AG04449 (cell line): ENCODE results near the gene NR2C2.
"Not testable (repeated sequence)": the region's sequence is repeated elsewhere in the genome, so short reads cannot be mapped to it uniquely, and the experiment has no call there.

ENCODE experiments used
- CTCF ChIA-PET: fragments of 350-600 bp; formaldehyde crosslinking; extraction: SDS; loops from one replicate; lab custom pipeline; 2021; ENCODE audit warnings: antibody characterized with exemption; lab: Yijun Ruan, JAX
- POLR2A ChIA-PET: fragments of 400-600, 350-600 bp; formaldehyde crosslinking; extraction: SDS; loops from one replicate; lab custom pipeline; 2020; ENCODE audit warnings: antibody characterized with exemption, inconsistent platforms; lab: Yijun Ruan, JAX
- DNase-seq: peaks from one replicate; pipeline ENCODE4 v3.0.0-alpha.2; 2010; ENCODE audit warnings: low read depth, low spot score
- H3K4me3 ChIP-seq: 2 replicates; pipeline ENCODE4 v1.5.1; 2011; ENCODE audit warnings: low read depth, mild to moderate bottlenecking, control low read depth, low read length
- TF ChIP-seq, protein P1 (sequence below): IDR thresholded peaks from one replicate; pipeline ENCODE4 v1.5.1; 2011; ENCODE audit warnings: mild to moderate bottlenecking, moderate library complexity, low read length, control low read depth, inconsistent platforms; ENCODE audit not compliant: insufficient read depth; ENCODE audit errors: missing control alignments

Gene NR2C2

GRCh38 chr3:14997941-14998340, 50.6 kb downstream of the NR2C2 start:
- H3K4me3 ChIP-seq: no peak overlapping the region
- POLR2A ChIA-PET: no interaction called here
- TF ChIP-seq, protein P1, sequence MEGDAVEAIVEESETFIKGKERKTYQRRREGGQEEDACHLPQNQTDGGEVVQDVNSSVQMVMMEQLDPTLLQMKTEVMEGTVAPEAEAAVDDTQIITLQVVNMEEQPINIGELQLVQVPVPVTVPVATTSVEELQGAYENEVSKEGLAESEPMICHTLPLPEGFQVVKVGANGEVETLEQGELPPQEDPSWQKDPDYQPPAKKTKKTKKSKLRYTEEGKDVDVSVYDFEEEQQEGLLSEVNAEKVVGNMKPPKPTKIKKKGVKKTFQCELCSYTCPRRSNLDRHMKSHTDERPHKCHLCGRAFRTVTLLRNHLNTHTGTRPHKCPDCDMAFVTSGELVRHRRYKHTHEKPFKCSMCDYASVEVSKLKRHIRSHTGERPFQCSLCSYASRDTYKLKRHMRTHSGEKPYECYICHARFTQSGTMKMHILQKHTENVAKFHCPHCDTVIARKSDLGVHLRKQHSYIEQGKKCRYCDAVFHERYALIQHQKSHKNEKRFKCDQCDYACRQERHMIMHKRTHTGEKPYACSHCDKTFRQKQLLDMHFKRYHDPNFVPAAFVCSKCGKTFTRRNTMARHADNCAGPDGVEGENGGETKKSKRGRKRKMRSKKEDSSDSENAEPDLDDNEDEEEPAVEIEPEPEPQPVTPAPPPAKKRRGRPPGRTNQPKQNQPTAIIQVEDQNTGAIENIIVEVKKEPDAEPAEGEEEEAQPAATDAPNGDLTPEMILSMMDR: no peak
- CTCF ChIA-PET: no interaction called here
- no peak for DNase-seq

DNA sequence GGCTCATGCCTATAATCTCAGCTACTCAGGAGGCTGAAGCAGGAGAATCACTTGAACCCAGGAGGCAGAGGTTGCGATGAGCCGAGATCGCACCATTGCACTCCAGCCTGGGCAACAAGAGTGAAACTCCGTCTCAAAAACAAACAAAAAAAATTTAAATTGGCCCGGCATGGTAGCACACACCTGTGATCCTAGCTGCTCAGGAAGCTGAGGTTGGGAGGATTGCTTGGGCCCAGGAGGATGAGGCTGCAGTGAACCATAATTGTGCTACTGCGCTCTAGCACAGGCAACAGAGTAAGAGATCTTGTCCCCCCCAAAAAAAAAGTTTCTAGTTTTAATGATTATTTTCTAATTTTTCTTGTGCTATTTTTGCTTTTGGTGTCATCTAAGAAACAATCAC, 51.8 kb downstream of the NR2C2 start:
- DNase-seq, POLR2A ChIA-PET, CTCF ChIA-PET, H3K4me3 ChIP-seq: not testable (repeated sequence)

DNA sequence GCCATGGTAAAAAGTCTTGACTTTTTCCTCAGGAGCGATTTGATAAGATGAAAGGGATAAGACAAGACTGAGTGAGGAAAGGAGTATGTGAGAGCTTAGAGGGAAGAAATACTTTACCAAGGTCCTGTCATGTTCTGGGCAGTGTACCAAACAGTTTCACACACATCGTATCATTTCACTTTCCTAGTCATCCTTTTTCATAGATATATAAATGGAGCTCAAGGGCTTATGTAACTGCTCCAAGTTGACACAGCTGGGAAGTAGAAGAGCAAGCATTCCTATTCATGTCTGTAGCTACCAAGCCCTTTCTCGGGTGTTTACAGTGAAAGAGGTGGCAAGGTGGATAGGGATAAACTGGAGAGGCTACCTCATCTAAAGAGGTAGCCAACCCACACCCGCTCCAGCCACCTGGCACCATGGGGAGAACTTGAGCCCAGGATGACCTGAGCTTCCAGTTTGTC, 60.3 kb downstream of the NR2C2 start:
- no peak overlapping the region for H3K4me3 ChIP-seq
- DNase-seq: peak; percentile 87
- TF ChIP-seq, protein P1: no peak
- ChIA-PET POLR2A (no interaction called here), CTCF (interaction anchor here (1.1 kb wide), 2 partner anchors 61 to 81 kb away, joined by 3 to 4 read pairs; partner anchors contain the start of gene NR2C2)

DNA sequence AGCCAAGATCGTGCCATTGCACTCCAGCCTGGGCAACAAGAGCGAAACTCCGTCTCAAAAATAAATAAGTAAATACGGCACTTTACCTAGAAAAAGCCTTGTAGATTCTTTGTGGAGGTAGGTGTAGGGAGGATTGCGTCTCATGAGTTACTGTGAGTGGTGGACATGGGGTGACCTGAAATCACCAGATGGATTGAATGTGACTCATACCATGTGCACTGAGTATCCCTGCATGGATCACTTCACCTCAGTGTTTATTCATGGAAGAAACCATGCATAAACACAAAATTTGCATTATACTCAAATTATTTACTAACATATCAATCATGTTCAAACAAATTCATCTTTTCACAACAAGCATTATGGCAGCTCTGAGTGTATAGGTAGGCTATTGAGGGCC, 61.8 kb downstream of the NR2C2 start:
- POLR2A ChIA-PET: no interaction called here
- TF ChIP-seq, protein P1: no peak
- DNase-seq: no peak
- CTCF ChIA-PET: no interaction called here
- no peak overlapping the region for H3K4me3 ChIP-seq

DNA sequence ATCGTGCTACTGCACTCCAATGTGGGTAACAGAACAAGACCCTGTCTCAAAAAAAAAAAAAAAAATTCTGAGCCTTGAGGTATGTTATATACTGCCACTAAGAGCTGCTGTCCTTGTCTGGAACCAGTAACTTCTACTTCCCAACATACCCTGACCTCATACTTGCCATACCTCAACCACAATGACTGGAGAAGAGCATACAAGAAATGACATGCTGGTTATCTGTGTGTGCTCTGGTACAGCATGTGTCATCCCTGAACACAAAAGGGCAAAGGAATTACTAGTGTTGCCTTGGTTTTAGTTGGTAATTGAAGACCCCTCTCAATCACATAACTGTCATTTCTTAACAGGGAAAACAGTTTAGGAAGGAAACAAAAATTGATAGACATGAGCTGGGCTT, 63.3 kb downstream of the NR2C2 start:
- TF ChIP-seq, protein P1: no peak
- ChIA-PET POLR2A (no interaction called here), CTCF (no interaction called here)
- no peak overlapping the region for H3K4me3 ChIP-seq
- DNase-seq: no peak

DNA sequence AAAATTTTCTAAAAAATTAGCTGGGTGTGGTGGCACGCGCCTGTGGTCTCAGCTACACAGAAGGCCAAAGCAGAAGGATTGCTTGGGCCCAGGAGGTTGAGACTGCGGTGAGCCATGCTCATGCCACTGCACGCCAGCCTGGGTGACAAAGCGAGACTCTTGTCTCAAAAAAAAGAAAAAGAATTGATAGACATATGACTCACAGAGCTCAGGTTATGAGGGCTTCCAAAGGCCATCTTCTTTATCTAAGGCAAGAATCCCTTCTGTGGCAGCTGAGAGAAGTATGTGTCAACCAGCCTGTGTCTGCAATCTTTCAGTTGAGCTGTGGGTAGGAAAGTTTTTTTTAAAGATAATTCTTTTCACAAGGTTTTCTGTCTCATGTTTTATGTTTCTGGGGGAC, 63.8 kb downstream of the NR2C2 start:
- ChIA-PET POLR2A (no interaction called here), CTCF (interaction anchor here (0.9 kb wide), 1 partner anchor 90 kb away, joined by 3 read pairs; no protein-coding TSS in a partner anchor)
- TF ChIP-seq, protein P1: no peak
- no peak overlapping the region for H3K4me3 ChIP-seq
- DNase-seq: no peak
